Lower leg skin (tissue), 4 donors: ENCODE data around the gene CCL25. TPM values are rescaled to one million over a fixed set of nuclear protein-coding genes. Genes with fewer than 3 reads are reported as not detected.
"Not testable (repeated sequence)": the region's sequence is repeated elsewhere in the genome, so short reads cannot be mapped to it uniquely, and the experiment has no call there.

Experiments used
- DNase-seq, 2 donors: peaks; one replicate each; pipeline ENCODE4 v3.0.0-alpha.2; 2019; ENCODE audit warnings: low spot score in 2 of 2
- H3K4me3 ChIP-seq: fragments of 200-600 bp; sonication (generic); 2 replicates; pipeline ENCODE4 v1.5.1; 2017; ENCODE audit warnings: mild to moderate bottlenecking, low read depth; ENCODE audit not compliant: poor library complexity, severe bottlenecking
- POLR2A ChIP-seq, 2 donors: fragments of 450-650 bp; IDR thresholded peaks; one replicate each; pipeline ENCODE4 v1.6.1; 2016 to 2017; ENCODE audit warnings: antibody characterized with exemption in 2 of 2, mild to moderate bottlenecking in 1 of 2, moderate library complexity in 1 of 2
- WGBS, 2 donors: methylation state at CpG; one replicate each; pipeline ENCODE4 v1.1.5; 2018; 5-methylcytosine and 5-hydroxymethylcytosine counted together
- intact Hi-C: fragments of 100-400 bp; cut with DNase I; formaldehyde crosslinking; loops from one replicate; pipeline ENCODE4 v1.15.0; 2023; ENCODE audit warnings: low total_unique reads
- total RNA-seq, 4 donors: library from RNA; depleted of rRNA; stranded (reverse); fragments of >200 nt; gene quantifications; one replicate each; pipeline ENCODE4 v1.1.0, GENCODE V29; 2016
- TF ChIP-seq, protein P1 (sequence below), 3 donors: fragments of 450-650 bp; IDR thresholded peaks; one replicate each; pipeline ENCODE4 v1.5.1; 2016; ENCODE audit warnings: antibody characterized with exemption in 3 of 3, mild to moderate bottlenecking in 3 of 3, moderate library complexity in 2 of 3

CCL25 gene
- total RNA-seq, 4 donors from 2014 or later = 0.81 TPM; not detected in 3

DNA sequence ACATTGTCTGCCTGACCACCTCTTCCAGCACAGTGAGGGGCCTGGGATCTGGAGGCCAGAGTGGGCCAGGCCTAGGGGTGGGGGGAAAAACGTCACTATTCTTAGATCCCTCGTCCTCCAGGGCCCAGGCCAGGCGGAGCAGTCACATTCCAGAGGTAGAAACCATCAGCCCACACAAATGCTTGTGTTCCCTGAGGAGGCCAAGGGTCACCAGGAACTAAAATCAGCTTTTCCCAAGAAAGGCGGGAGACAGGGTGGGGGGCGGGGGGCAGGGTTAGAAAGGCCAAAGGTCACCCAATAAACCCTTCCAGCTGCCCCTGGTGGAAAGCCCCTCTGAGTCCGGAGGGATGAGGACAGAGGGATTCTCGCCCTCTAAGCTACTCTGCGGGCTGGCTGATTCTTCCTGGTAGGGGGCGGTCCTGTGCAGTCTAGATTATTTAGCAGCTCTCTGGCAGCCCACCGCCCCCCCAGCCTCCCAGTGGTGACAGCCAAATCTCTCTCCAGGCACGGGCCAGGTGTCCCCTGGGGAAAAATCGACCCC, 23.5 kb upstream of the CCL25 start:
- TF ChIP-seq POLR2A (IDR thresholded peaks at IDR 0.05) = no peak
- TF ChIP-seq, protein P1, sequence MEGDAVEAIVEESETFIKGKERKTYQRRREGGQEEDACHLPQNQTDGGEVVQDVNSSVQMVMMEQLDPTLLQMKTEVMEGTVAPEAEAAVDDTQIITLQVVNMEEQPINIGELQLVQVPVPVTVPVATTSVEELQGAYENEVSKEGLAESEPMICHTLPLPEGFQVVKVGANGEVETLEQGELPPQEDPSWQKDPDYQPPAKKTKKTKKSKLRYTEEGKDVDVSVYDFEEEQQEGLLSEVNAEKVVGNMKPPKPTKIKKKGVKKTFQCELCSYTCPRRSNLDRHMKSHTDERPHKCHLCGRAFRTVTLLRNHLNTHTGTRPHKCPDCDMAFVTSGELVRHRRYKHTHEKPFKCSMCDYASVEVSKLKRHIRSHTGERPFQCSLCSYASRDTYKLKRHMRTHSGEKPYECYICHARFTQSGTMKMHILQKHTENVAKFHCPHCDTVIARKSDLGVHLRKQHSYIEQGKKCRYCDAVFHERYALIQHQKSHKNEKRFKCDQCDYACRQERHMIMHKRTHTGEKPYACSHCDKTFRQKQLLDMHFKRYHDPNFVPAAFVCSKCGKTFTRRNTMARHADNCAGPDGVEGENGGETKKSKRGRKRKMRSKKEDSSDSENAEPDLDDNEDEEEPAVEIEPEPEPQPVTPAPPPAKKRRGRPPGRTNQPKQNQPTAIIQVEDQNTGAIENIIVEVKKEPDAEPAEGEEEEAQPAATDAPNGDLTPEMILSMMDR (IDR thresholded peaks at IDR 0.05) = no peak
- intact Hi-C loops = no loop called here
- 50 to 54% methylated on average over 9 to 11 of the region's 12 CpGs for WGBS, 2 donors
- H3K4me3 ChIP-seq = no peak overlapping the region
- no peak for DNase-seq

DNA sequence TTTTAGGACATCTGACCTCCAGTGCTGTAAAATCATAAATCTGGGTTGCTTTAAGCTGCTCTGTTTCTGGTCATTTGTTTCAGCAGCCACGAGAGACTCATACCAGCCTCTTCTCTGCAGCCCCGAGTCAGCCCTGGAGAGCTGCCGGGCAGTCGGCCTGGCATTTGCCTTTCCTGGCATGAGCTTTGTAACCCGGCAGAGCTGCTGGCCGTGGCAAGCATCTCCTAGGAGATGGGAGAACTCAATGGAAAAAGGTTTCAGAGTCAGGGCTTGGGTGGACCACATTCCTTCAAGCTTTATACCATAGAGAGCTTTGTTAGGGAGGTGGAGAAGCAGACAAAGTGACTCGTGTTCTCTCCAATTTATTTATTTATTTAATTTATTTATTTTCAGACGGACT, 21.6 kb upstream of the CCL25 start:
- intact Hi-C loops = no loop called here
- TF ChIP-seq, protein P1 (IDR thresholded peaks at IDR 0.05) = no peak
- no peak for TF ChIP-seq POLR2A (IDR thresholded peaks at IDR 0.05)
- WGBS, 2 donors = 78 to 83% methylated on average over 8 of the region's 8 CpGs
- H3K4me3 ChIP-seq = no peak overlapping the region
- DNase-seq = no peak

DNA sequence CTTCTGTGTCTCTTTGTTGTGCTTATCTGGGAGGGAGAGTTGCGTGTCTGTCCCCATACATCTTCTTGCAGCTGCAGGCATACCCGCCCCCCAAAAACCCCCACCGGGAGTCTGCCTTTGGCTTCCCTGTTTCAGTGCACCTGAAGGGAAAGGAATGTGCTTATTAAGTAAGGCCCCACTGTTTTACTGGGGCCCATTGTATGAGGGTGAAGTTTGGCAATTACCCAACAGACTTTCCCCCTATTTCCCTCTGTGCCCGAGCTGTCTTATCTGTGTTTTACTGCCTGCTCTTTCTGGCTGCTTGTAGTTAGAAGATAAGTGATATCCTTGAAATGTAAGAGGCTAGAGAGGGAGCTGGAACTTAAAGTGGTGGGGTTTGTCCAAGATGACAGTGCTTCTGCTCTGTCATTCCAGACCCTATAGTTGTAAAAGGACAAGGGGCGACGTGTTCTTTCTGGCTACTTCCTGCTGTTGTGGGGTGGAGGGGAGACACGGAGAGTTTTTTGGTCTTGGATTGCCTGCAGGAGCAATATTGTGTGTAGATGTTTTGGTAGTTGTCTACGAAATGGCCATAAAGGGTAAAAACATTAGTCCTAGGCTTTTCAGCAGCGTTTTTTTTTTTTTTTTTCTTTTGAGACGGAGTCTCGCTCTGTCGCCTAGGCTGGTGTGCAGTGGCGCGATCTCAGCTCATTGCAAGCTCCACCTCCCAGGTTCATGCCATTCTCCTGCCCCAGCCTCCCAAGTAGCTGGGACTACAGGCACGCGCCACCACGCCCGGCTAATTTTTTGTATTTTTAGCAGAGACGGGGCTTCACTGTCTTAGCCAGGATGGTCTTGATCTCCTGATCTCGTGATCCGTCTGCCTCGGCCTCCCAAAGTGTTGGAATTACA, 19.0 kb upstream of the CCL25 start:
- DNase-seq, H3K4me3 ChIP-seq, intact Hi-C loops: not testable (repeated sequence)
- 71 to 76% methylated on average over 21 to 22 of the region's 22 CpGs for WGBS, 2 donors

DNA sequence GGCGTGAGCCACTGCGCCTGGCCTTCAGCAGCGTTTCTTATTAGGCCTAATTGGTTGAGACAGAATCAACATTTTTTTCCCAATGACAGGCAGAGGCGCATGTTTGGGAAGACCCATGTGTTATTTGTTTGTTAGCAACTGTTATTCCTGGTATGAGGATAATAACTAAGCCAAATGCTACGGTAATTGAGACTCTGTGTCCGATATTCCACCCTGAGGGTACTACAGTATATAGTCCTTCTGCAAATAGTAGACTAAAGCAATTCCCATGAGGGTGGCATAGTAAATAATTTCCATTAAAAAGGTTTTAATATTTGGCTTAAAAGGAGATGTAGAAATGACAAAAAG, 18.4 kb upstream of the CCL25 start:
- no peak for TF ChIP-seq POLR2A (IDR thresholded peaks at IDR 0.05)
- TF ChIP-seq, protein P1 (IDR thresholded peaks at IDR 0.05) = no peak
- no peak overlapping the region for H3K4me3 ChIP-seq
- intact Hi-C loops = no loop called here
- WGBS, 2 donors = 70 to 82% methylated on average over 6 of the region's 6 CpGs
- no peak for DNase-seq

DNA sequence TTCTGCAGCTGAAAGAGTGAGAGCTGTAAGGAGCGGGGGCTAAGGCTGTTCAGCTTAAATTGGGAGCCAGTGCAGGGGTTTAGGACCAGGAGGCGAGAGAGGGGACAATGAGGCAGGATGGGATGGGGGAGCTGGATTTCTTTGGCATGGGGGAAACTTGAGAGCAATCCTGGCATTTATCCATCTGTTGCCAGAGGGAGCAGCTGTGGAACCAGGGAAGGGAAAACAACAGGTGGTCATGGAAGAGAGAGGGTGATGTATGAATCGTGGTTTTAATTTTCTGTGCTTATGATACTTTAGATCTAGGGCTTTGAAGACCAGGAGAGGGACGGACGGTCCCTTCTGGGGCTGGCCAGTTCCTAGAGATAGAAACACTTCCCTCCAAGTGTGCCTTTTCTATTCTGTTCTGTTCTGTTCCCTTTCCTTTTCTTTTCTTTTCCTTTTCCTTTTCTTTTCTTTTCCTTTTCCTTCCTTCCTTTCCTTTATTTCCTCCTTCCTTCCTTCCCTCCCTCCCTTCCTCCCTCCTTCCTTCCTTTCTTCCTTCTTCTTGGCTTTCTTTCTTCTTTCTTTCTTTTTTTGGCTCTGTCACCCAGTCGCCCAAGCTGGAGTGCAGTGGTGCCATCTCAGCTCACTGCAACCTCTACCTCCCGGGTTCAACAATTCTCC, 16.0 kb upstream of the CCL25 start:
- no peak for DNase-seq
- WGBS, 2 donors = 71 to 73% methylated on average over 7 of the region's 7 CpGs
- TF ChIP-seq POLR2A (IDR thresholded peaks at IDR 0.05) = no peak
- TF ChIP-seq, protein P1 (IDR thresholded peaks at IDR 0.05) = no peak
- intact Hi-C loops = no loop called here
- no peak overlapping the region for H3K4me3 ChIP-seq

DNA sequence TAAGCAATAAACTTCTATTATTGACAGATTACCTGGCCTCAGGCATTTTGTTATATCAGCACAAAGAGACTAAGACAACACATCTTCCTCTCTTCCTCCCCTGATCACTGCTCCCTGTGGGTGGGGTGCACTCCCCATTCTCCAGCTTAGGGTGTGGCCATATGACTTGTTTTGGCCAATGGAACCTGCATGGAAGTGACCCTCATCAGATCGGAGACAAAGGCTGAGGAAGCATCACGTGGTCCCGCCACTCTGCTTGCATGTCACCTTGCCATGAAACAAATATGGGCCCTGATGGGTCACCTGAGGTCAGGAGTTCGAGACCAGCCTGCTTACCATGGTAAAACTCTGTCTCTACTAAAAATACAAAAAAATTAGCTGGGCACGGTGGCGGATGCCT, 13.7 kb upstream of the CCL25 start:
- intact Hi-C loops = no loop called here
- TF ChIP-seq, protein P1 (IDR thresholded peaks at IDR 0.05) = no peak
- no peak for TF ChIP-seq POLR2A (IDR thresholded peaks at IDR 0.05)

More for the DNA sequence above, 13.7 kb upstream of the CCL25 start:
- H3K4me3 ChIP-seq = no peak overlapping the region
- 75 to 88% methylated on average over 6 of the region's 6 CpGs for WGBS, 2 donors
- no peak for DNase-seq
